Left lobe of liver (tissue), 2 donors: Measurements from ENCODE around the gene LDHAL6B. TPM values are rescaled to one million over a fixed set of nuclear protein-coding genes. Genes with fewer than 3 reads are reported as not detected.

ENCODE experiments used
- ATAC-seq: fragments of 200-7000 bp; cut with Tn5 transposase; one replicate; pipeline ENCODE4 v1.9.1; 2020; ENCODE audit warnings: mild to moderate bottlenecking, moderate library complexity
- DNase-seq: peaks from one replicate; pipeline ENCODE4 v3.0.0-alpha.2; 2020; ENCODE audit warnings: low spot score
- total RNA-seq: library from RNA; stranded (reverse); gene quantifications from one replicate; pipeline ENCODE4 v1.2.1, GENCODE V29; 2021
- donor health status: DM: no; HTN: no; CAD: no; lungs with moderate emphysema.
- donor health status: DM: no; HTN: yes; CAD: no.

LDHAL6B gene
- total RNA-seq, 1 donor from 2014 or later: not detected

GRCh38 chr15:59249816-59250215 lies 43.2 kb downstream of the LDHAL6B start:
- no peak for DNase-seq
- no peak for ATAC-seq

- ATAC-seq (no peak), DNase-seq (no peak)
Measured at GRCh38 chr15:59250249-59250648, 43.6 kb downstream of the LDHAL6B start.

- ATAC-seq (peak; percentile 34), DNase-seq (no peak)
Measured at GRCh38 chr15:59251001-59251845, 44.6 kb downstream of the LDHAL6B start.

- ATAC-seq (no peak), DNase-seq (no peak)
Measured at GRCh38 chr15:59252137-59252536, 45.5 kb downstream of the LDHAL6B start.

GRCh38 chr15:59255680-59256336 lies 49.2 kb downstream of the LDHAL6B start:
- ATAC-seq: peak; percentile 76

GRCh38 chr15:59256482-59256881 lies 49.8 kb downstream of the LDHAL6B start:
- ATAC-seq: peak; percentile 63
- DNase-seq: peak; percentile 82

More at GRCh38 chr15:59255680-59256336, 49.2 kb downstream of the LDHAL6B start:
- peak; percentile 87 for DNase-seq

- DNase-seq: no peak
- ATAC-seq: no peak
Measured at GRCh38 chr15:59257140-59257539, 50.5 kb downstream of the LDHAL6B start.

Other genes with a start within 250 kb of the LDHAL6B start
- gene RNF111, start 219.2 kb upstream of the LDHAL6B start, total RNA-seq: 15.5 TPM
- 0.28 TPM for gene CCNB2, start 101.7 kb upstream of the LDHAL6B start, total RNA-seq
- 81.4 TPM for gene MYO1E, start 166.0 kb downstream of the LDHAL6B start, total RNA-seq
- not detected for gene FAM81A, start 231.3 kb downstream of the LDHAL6B start, total RNA-seq